Natural killer cell (primary cell): ENCODE measurements around the gene URAD. TPM values are rescaled to one million over a fixed set of nuclear protein-coding genes. Genes with fewer than 3 reads are reported as not detected.

Experiments used
- ATAC-seq, 3 donors: fragments of 150-1000 bp in 2 of 3; fragments of 200-7000 bp in 1 of 3; cut with Tn5 transposase; 1 replicate in 1 of 3; 2 replicates in 2 of 3; pipeline ENCODE4 v1.10.0; 2021; ENCODE audit warnings: mild to moderate bottlenecking in 2 of 3, moderate library complexity in 2 of 3
- DNase-seq, 2 donors: peaks; one replicate each; pipeline versions ENCODE4 v3.0.0 to v3.0.0-alpha.2; 2013 to 2021; ENCODE audit warnings: mixed read lengths in 1 of 2
- H3K27ac ChIP-seq: one replicate; pipeline ENCODE4 v1.5.1; 2013; ENCODE audit warnings: mild to moderate bottlenecking, low read length
- H3K27me3 ChIP-seq: one replicate; pipeline ENCODE4 v1.6.1; 2013; ENCODE audit warnings: low read length; ENCODE audit not compliant: control insufficient read depth, insufficient read depth
- H3K36me3 ChIP-seq: one replicate; pipeline ENCODE4 v1.6.1; 2013; ENCODE audit warnings: low read length; ENCODE audit not compliant: control insufficient read depth, insufficient read depth
- H3K4me1 ChIP-seq: one replicate; pipeline ENCODE4 v1.6.1; 2013; ENCODE audit warnings: low read length; ENCODE audit not compliant: control insufficient read depth, insufficient read depth
- H3K4me3 ChIP-seq: one replicate; pipeline ENCODE4 v1.5.1; 2013; ENCODE audit warnings: low read length
- H3K9me3 ChIP-seq: one replicate; pipeline ENCODE4 v1.6.1; 2013; ENCODE audit warnings: low read length; ENCODE audit not compliant: control insufficient read depth, insufficient read depth
- H3K27ac Mint-ChIP-seq, 2 donors: one replicate each; pipeline ENCODE4 v1.8.0; 2022; ENCODE audit warnings: mild to moderate bottlenecking in 2 of 2, mixed read lengths in 2 of 2, moderate library complexity in 1 of 2
- H3K27me3 Mint-ChIP-seq, 2 donors: one replicate each; pipeline ENCODE4 v1.8.0; 2022; ENCODE audit warnings: low read depth in 2 of 2, mixed read lengths in 2 of 2
- H3K36me3 Mint-ChIP-seq: one replicate; pipeline ENCODE4 v1.8.0; 2022; ENCODE audit warnings: mixed read lengths
- H3K4me1 Mint-ChIP-seq, 2 donors: one replicate each; pipeline ENCODE4 v1.8.0; 2022; ENCODE audit warnings: mixed read lengths in 2 of 2
- H3K4me3 Mint-ChIP-seq: one replicate; pipeline ENCODE4 v1.8.0; 2022; ENCODE audit warnings: mild to moderate bottlenecking, moderate library complexity, mixed read lengths
- H3K9me3 Mint-ChIP-seq, 2 donors: one replicate each; pipeline ENCODE4 v1.8.0; 2022; ENCODE audit warnings: mixed read lengths in 2 of 2
- CTCF ChIP-seq: fragments of 200-600 bp; IDR thresholded peaks from one replicate; pipeline ENCODE4 v1.8.0; 2022; ENCODE audit warnings: antibody characterized with exemption
- WGBS: methylation state at CpG from one replicate; pipeline ENCODE4 v1.1.7; 2013; ENCODE audit warnings: missing lambda C conversion rate; ENCODE audit not compliant: insufficient coverage; 5-methylcytosine and 5-hydroxymethylcytosine counted together
- intact Hi-C: fragments of 100-400 bp; cut with micrococcal nuclease; formaldehyde crosslinking; loops from one replicate; pipeline ENCODE4 v1.14.2; 2022
- total RNA-seq, 4 donors: library from RNA; stranded (reverse); fragments of 120-200 nt in 1 of 4; gene quantifications; one replicate each; pipeline versions ENCODE4 v1.2.3 to v1.2.4, GENCODE V29; 2013 to 2022

The URAD gene
- total RNA-seq, 3 donors from 2014 or later (not counting 1 experiment from before 2014, with no cell fraction given): not detected

- Mint-ChIP-seq H3K36me3 (no peaks in the 10 kb centered on the region), H3K27me3 (peaks cover 27 to 33% of the 10 kb centered on the region in 2 donors), H3K4me1 (no peaks in the 10 kb centered on the region), H3K9me3 (no peaks in the 10 kb centered on the region), H3K4me3 (no peak overlapping the region), H3K27ac (no peak overlapping the region)
- H3K27me3 ChIP-seq: peaks cover 14% of the 10 kb centered on the region
- no peak overlapping the region for H3K27ac ChIP-seq
- H3K36me3 ChIP-seq: no peaks in the 10 kb centered on the region
- intact Hi-C loops: no loop called here
- H3K4me1 ChIP-seq: no peaks in the 10 kb centered on the region
- 85% methylated on average over 2 of the region's 2 CpGs for WGBS
- DNase-seq (no peak), ATAC-seq (no peak)
- H3K9me3 ChIP-seq: peaks cover 3% of the 10 kb centered on the region
- TF ChIP-seq CTCF: no peak
- no peak overlapping the region for H3K4me3 ChIP-seq
Measured at GRCh38 chr13:27933580-27934328, 54.7 kb downstream of the URAD start.

GRCh38 chr13:27933118-27933517, 55.4 kb downstream of the URAD start:
- Histone ChIP-seq H3K27ac (no peak overlapping the region), H3K9me3 (peaks cover 3% of the 10 kb centered on the region), H3K36me3 (no peaks in the 10 kb centered on the region), H3K4me1 (no peaks in the 10 kb centered on the region), H3K4me3 (no peak overlapping the region), H3K27me3 (peaks cover 20% of the 10 kb centered on the region)
- 63% methylated on average over 1 of the region's 1 CpG for WGBS
- no peaks in the 10 kb centered on the region for H3K4me1 Mint-ChIP-seq
- H3K27ac Mint-ChIP-seq: no peak overlapping the region
- H3K4me3 Mint-ChIP-seq: no peak overlapping the region
- no peak for DNase-seq
- ATAC-seq: no peak
- TF ChIP-seq CTCF: no peak
- intact Hi-C loops: no loop called here
- H3K9me3 Mint-ChIP-seq: no peaks in the 10 kb centered on the region
- no peaks in the 10 kb centered on the region for H3K36me3 Mint-ChIP-seq
- H3K27me3 Mint-ChIP-seq: peaks cover 33 to 39% of the 10 kb centered on the region in 2 donors

GRCh38 chr13:27929868-27930267, 58.6 kb downstream of the URAD start:
- H3K36me3 Mint-ChIP-seq: no peaks in the 10 kb centered on the region
- intact Hi-C loops: no loop called here
- H3K27me3 ChIP-seq: peaks cover 39% of the 10 kb centered on the region
- H3K4me1 ChIP-seq: peaks cover 6% of the 10 kb centered on the region
- ATAC-seq (no peak), DNase-seq (no peak)
- no peak overlapping the region for H3K4me3 Mint-ChIP-seq
- H3K4me3 ChIP-seq: no peak overlapping the region
- TF ChIP-seq CTCF: no peak
- H3K4me1 Mint-ChIP-seq: peaks cover 7 to 9% of the 10 kb centered on the region in 2 donors
- peaks cover 3% of the 10 kb centered on the region for H3K9me3 ChIP-seq
- H3K27ac ChIP-seq: no peak overlapping the region
- H3K27ac Mint-ChIP-seq: no peak overlapping the region
- H3K27me3 Mint-ChIP-seq: peaks cover 58 to 66% of the 10 kb centered on the region in 2 donors
- H3K36me3 ChIP-seq: no peaks in the 10 kb centered on the region
- H3K9me3 Mint-ChIP-seq: no peaks in the 10 kb centered on the region
